Heart left ventricle (tissue), 16 donors: Measurements from ENCODE around the gene DNAH12. TPM values are rescaled to one million over a fixed set of nuclear protein-coding genes. Genes with fewer than 3 reads are reported as not detected.
"Not testable (repeated sequence)": the region's sequence is repeated elsewhere in the genome, so short reads cannot be mapped to it uniquely, and the experiment has no call there.

Experiments used
- ATAC-seq, 4 donors: fragments of 200-7000 bp; cut with Tn5 transposase; one replicate each; pipeline ENCODE4 v1.9.1; 2020 to 2022; ENCODE audit warnings: moderate library complexity in 4 of 4, mild to moderate bottlenecking in 3 of 4, moderate number of reproducible peaks in 1 of 4
- DNase-seq, 5 donors: peaks; one replicate each; pipeline ENCODE4 v3.0.0-alpha.2; 2020
- H3K27ac ChIP-seq, 12 donors: fragments of 200-600 bp; sonication (generic) in 4 of 12; one replicate each; pipeline versions ENCODE4 v1.5.0 to v1.8.0; 2016 to 2022; ENCODE audit warnings: mild to moderate bottlenecking in 2 of 12
- H3K27me3 ChIP-seq, 9 donors: fragments of 200-600 bp; sonication (generic) in 2 of 9; one replicate each; pipeline versions ENCODE4 v1.5.1 to v1.8.0; 2016 to 2022; ENCODE audit warnings: mild to moderate bottlenecking in 3 of 9
- H3K36me3 ChIP-seq, 9 donors: fragments of 200-600 bp; sonication (generic) in 2 of 9; one replicate each; pipeline versions ENCODE4 v1.5.0 to v1.8.0; 2018 to 2022; ENCODE audit warnings: mild to moderate bottlenecking in 2 of 9
- H3K4me1 ChIP-seq, 12 donors: fragments of 200-600 bp; sonication (generic) in 4 of 12; one replicate each; pipeline versions ENCODE4 v1.5.0 to v1.8.0; 2016 to 2022; ENCODE audit warnings: mild to moderate bottlenecking in 3 of 12
- H3K4me3 ChIP-seq, 12 donors: fragments of 200-600 bp; sonication (generic) in 4 of 12; one replicate each; pipeline versions ENCODE4 v1.5.0 to v1.8.0; 2017 to 2022; ENCODE audit warnings: mild to moderate bottlenecking in 9 of 12, moderate library complexity in 4 of 12
- H3K9me3 ChIP-seq, 12 donors: fragments of 200-600 bp; sonication (generic) in 4 of 12; one replicate each; pipeline versions ENCODE4 v1.5.0 to v1.8.0; 2016 to 2022; ENCODE audit warnings: mild to moderate bottlenecking in 1 of 12
- POLR2A ChIP-seq, 2 donors: fragments of 450-650 bp; IDR thresholded peaks; one replicate each; pipeline ENCODE4 v1.6.1; 2017; ENCODE audit warnings: antibody characterized with exemption in 2 of 2, mild to moderate bottlenecking in 2 of 2, moderate library complexity in 2 of 2
- WGBS, 4 donors: extraction: QIAGEN DNeasy Blood & Tissue Kit in 2 of 4; methylation state at CpG; one replicate each; pipeline versions ENCODE4 v1.1.5 to v1.1.7; 2013 to 2018; 5-methylcytosine and 5-hydroxymethylcytosine counted together
- intact Hi-C, 10 donors: fragments of 100-400 bp; cut with DNase I; formaldehyde crosslinking; loops; one replicate each; pipeline versions ENCODE4 v1.11.1 to v1.14.2; 2022
- polyA plus RNA-seq, 2 donors: library from polyadenylated mRNA; stranded (reverse); fragments of 200-250 nt; gene quantifications; one replicate each; pipeline ENCODE4 v1.2.3, GENCODE V29; 2013
- total RNA-seq, 9 donors: library from RNA; depleted of rRNA in 2 of 9; stranded (reverse); fragments of >200 nt in 2 of 9; fragmentation: NEBNext Ultra II Directional in 3 of 9; extraction: Animal tissue kit (Norgen Biotek cat#: 25700) in 3 of 9; gene quantifications; one replicate each; pipeline versions ENCODE4 v1.1.0 to v1.2.4, GENCODE V29; 2016 to 2023
- TF ChIP-seq, protein P1 (sequence below), 12 donors: fragments of 200-600 bp; sonication (generic) in 4 of 12; IDR thresholded peaks; one replicate each; pipeline versions ENCODE4 v1.5.0 to v1.8.0; 2018 to 2022; ENCODE audit warnings: antibody characterized with exemption in 12 of 12, mild to moderate bottlenecking in 5 of 12
- donor health status: ischemic (EF 13 %, LVEDD 7.1; RV severe dilation, severe dysfunction).
- donor health status: healthy with polysubstance abuse.
- donor health status: DM: no; HTN: yes; CAD: no.
- donor health status: DM: no; HTN: no; CAD: no.
- donor health status: ischemic (EF 25% LVEDD 6.9; RV normal size, moderate dysfunction).
- donor health status: ischemic (EF 25% LVEDD 5.7; RV mildly dilated, moderate dysfunction).
- donor health status: healthy.
- donor health status: DM: yes; HTN: yes; CAD: no.
- donor health status: ischemic (EF 35%, LVEDD 5.7; RV mildly dilated, moderate dysfunction).
- donor health status: nonischemic (EF 11% LVEDD 7.7; RV severe dilation, severe dysfunction).
- donor health status: DM: yes; HTN: yes; CAD: no.
- donor health status: PGD.
- donor health status: ischemic (EF 29% LVEDD 5.4; RV normal size, mild dysfunction).
- donor health status: nonischemic (EF 23%, LVEDD 6.1; RV moderate dilation, normal function).

Gene DNAH12
- total and polyA plus RNA-seq, 11 donors, result 0.04 to 0.42 (median 0.26) TPM; not detected in 7

DNA sequence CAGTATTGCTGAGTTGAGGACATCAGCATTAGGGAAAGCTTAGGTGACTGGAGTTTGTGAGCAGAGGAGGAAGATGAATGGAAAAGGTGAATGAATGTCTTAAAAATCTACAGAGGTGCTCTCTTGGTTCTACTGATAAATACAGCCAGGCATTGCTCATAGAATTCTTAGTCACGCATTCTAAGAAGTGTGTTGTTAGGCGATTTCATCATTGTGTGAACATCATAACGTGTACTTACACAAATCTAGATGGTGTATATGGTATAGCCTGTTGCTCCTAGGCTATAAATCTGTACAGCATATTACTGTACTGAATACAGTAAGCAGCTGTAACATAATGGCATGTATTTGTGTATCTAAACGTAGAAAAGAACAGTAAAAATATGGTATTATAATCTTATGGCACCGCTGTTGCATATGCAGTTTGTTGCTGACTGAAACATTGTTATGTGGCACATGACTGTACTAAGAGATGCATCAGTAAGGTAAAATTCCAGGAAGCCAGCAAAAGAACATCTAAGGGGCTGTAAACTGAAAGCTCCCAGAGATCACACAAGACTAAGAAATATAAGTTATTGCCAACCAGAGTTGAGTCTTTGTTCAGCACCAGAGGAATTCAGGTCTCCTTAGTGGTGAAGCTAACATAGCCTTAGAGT lies 208.7 kb downstream of the DNAH12 start:
- Histone ChIP-seq H3K4me1 (peaks cover 0 to 12% (median 0%) of the 10 kb centered on the region in 12 donors), H3K4me3 (no peak overlapping the region), H3K27me3 (no peaks in the 10 kb centered on the region), H3K27ac (no peak overlapping the region), H3K9me3 (no peaks in the 10 kb centered on the region), H3K36me3 (no peaks in the 10 kb centered on the region)
- no peak for ATAC-seq
- intact Hi-C loops, result no loop called here
- whole genome bisulfite sequencing, 4 donors, result 86 to 92% (median 91%) methylated on average over 5 of the region's 5 CpGs
- TF ChIP-seq, protein P1, sequence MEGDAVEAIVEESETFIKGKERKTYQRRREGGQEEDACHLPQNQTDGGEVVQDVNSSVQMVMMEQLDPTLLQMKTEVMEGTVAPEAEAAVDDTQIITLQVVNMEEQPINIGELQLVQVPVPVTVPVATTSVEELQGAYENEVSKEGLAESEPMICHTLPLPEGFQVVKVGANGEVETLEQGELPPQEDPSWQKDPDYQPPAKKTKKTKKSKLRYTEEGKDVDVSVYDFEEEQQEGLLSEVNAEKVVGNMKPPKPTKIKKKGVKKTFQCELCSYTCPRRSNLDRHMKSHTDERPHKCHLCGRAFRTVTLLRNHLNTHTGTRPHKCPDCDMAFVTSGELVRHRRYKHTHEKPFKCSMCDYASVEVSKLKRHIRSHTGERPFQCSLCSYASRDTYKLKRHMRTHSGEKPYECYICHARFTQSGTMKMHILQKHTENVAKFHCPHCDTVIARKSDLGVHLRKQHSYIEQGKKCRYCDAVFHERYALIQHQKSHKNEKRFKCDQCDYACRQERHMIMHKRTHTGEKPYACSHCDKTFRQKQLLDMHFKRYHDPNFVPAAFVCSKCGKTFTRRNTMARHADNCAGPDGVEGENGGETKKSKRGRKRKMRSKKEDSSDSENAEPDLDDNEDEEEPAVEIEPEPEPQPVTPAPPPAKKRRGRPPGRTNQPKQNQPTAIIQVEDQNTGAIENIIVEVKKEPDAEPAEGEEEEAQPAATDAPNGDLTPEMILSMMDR (IDR thresholded peaks at IDR 0.05), result no peak
- TF ChIP-seq POLR2A (IDR thresholded peaks at IDR 0.05), result no peak
- no peak for DNase-seq

DNA sequence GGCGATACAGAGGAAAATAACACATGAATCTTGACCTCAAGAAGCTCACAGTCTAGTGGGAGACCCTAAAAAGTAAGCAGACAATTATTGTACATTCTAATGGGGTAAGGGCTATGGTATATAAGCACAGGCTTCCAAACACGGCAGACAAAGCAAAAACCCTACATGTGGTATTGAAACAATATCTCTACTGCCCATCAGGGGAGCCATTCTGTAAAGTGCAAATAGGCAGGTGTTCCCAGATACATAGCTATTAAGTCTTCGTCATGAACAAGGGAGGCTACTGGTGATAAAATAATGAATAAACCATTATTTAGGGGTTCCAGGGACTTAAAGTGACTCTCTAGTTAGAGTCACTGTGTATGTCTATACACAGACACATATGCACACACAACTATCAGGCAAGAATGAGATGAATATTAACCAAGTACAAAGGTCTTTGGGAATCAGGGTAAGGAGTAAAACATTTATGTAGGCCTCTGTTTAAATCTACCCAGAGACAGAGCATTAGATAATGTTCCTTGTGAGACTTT lies 213.0 kb downstream of the DNAH12 start:
- Histone ChIP-seq H3K9me3 (no peaks in the 10 kb centered on the region), H3K36me3 (no peaks in the 10 kb centered on the region), H3K27ac (no peak overlapping the region), H3K4me1 (peaks cover 0 to 12% (median 0%) of the 10 kb centered on the region in 12 donors), H3K27me3 (no peaks in the 10 kb centered on the region), H3K4me3 (no peak overlapping the region)
- ATAC-seq (no peak), DNase-seq (no peak)
- 87 to 90% (median 88%) methylated on average over 3 of the region's 3 CpGs for WGBS, 4 donors
- intact Hi-C loops, result no loop called here
- TF ChIP-seq, protein P1 (IDR thresholded peaks at IDR 0.05), result no peak
- TF ChIP-seq POLR2A (IDR thresholded peaks at IDR 0.05), result no peak

DNA sequence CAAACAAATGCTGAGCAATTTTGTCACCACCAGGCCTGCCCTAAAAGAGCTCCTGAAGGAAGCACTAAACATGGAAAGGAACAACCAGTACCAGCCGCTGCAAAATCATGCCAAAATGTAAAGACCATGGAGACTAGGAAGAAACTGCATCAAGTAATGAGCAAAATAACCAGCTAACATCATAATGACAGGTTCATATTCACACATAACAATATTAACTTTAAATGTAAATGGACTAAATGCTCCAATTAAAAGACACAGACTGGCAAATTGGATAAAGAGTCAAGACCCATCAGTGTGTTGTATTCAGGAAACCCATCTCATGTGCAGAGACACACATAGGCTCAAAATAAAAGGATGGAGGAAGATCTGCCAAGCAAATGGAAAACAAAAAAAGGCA lies 217.6 kb downstream of the DNAH12 start:
- ATAC-seq, H3K4me1 ChIP-seq, DNase-seq, H3K9me3 ChIP-seq, H3K27ac ChIP-seq, H3K36me3 ChIP-seq, H3K27me3 ChIP-seq, intact Hi-C loops, H3K4me3 ChIP-seq: not testable (repeated sequence)
- WGBS, 4 donors, result 83 to 100% (median 97%) methylated on average over 1 of the region's 1 CpG

DNA sequence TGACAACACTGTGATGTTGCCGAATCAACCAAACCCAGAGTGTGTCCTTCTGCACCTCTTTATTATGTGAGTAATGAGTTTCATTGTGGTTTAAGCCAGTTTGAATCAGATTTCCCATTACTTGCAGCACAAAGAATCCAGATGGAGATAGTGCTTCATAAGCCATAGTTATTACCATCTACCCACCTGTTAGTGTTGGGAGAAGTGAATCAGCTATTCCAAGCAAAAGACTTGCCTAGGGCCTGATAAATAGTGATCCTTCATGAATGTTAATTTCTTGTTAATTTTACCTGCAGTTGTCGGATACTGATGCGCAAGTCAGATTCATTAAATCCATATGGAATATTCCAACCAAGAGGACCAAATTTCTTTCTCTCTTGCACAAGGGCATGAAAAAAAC lies 229.9 kb downstream of the DNAH12 start:
- intact Hi-C loops, result no loop called here

More for the DNA sequence above, 229.9 kb downstream of the DNAH12 start:
- DNase-seq (no peak), ATAC-seq (no peak)
- no peak overlapping the region for H3K27ac ChIP-seq
- no peak overlapping the region for H3K4me3 ChIP-seq
- TF ChIP-seq, protein P1 (IDR thresholded peaks at IDR 0.05), result no peak
- no peak for TF ChIP-seq POLR2A (IDR thresholded peaks at IDR 0.05)
- no peaks in the 10 kb centered on the region for H3K4me1 ChIP-seq
- peaks cover 0 to 14% (median 4%) of the 10 kb centered on the region in 12 donors for H3K9me3 ChIP-seq
- no peaks in the 10 kb centered on the region for H3K36me3 ChIP-seq
- 93 to 97% (median 95%) methylated on average over 3 of the region's 3 CpGs for WGBS, 4 donors
- H3K27me3 ChIP-seq, result no peaks in the 10 kb centered on the region
